ENCODE data around the gene DNASE1.

Gene DNASE1

GRCh38 chr16:3664187-3664896, 9.9 kb downstream of the DNASE1 start:
- no peak for DNase-seq (ENCODE audit: low read depth)

- DNase-seq (ENCODE audit: low read depth), result no peak
These were observed 11.0 kb downstream of the DNASE1 start for GRCh38 chr16:3665508-3665907.

GRCh38 chr16:3668626-3669025, 14.1 kb downstream of the DNASE1 start:
- DNase-seq (ENCODE audit: low read depth), result no peak

GRCh38 chr16:3669082-3669481, 14.6 kb downstream of the DNASE1 start:
- no peak for DNase-seq (ENCODE audit: low read depth)

- no peak for DNase-seq (ENCODE audit: low read depth)
These were observed 16.2 kb downstream of the DNASE1 start for GRCh38 chr16:3670711-3671110.

GRCh38 chr16:3671424-3671823, 16.9 kb downstream of the DNASE1 start:
- DNase-seq (ENCODE audit: low read depth), result no peak

GRCh38 chr16:3672571-3673041, 18.1 kb downstream of the DNASE1 start:
- no peak for DNase-seq (ENCODE audit: low read depth)

GRCh38 chr16:3673201-3673600, 18.7 kb downstream of the DNASE1 start:
- no peak for DNase-seq (ENCODE audit: low read depth)

- no peak for DNase-seq (ENCODE audit: low read depth)
These were observed 19.3 kb downstream of the DNASE1 start for GRCh38 chr16:3673676-3674377.

- DNase-seq (ENCODE audit: low read depth), result no peak
These were observed 20.2 kb downstream of the DNASE1 start for GRCh38 chr16:3674513-3675295.

- no peak for DNase-seq (ENCODE audit: low read depth)
These were observed 21.2 kb downstream of the DNASE1 start for GRCh38 chr16:3675601-3676130.

GRCh38 chr16:3677994-3678393, 23.5 kb downstream of the DNASE1 start:
- DNase-seq (ENCODE audit: low read depth), result no peak

GRCh38 chr16:3681206-3681605, 26.7 kb downstream of the DNASE1 start:
- no peak for DNase-seq (ENCODE audit: low read depth)

- no peak for DNase-seq (ENCODE audit: low read depth)
These were observed 32.5 kb downstream of the DNASE1 start for GRCh38 chr16:3687021-3687420.

- no peak for DNase-seq (ENCODE audit: low read depth)
These were observed 33.3 kb downstream of the DNASE1 start for GRCh38 chr16:3687792-3688191.

- no peak for DNase-seq (ENCODE audit: low read depth)
These were observed 35.2 kb downstream of the DNASE1 start for GRCh38 chr16:3689731-3690130.

- peak; percentile 93 for DNase-seq (ENCODE audit: low read depth)
These were observed 36.0 kb downstream of the DNASE1 start for GRCh38 chr16:3690470-3690928.

GRCh38 chr16:3690980-3691720, 36.7 kb downstream of the DNASE1 start:
- peak; percentile 38 for DNase-seq (ENCODE audit: low read depth)

GRCh38 chr16:3691761-3692160, 37.3 kb downstream of the DNASE1 start:
- no peak for DNase-seq (ENCODE audit: low read depth)

GRCh38 chr16:3694051-3694450, 39.6 kb downstream of the DNASE1 start:
- DNase-seq (ENCODE audit: low read depth), result no peak

- no peak for DNase-seq (ENCODE audit: low read depth)
These were observed 41.3 kb downstream of the DNASE1 start for GRCh38 chr16:3695610-3696369.

Measured in GM04504 (cell line).